ENCODE data around the gene LYST.

DNA sequence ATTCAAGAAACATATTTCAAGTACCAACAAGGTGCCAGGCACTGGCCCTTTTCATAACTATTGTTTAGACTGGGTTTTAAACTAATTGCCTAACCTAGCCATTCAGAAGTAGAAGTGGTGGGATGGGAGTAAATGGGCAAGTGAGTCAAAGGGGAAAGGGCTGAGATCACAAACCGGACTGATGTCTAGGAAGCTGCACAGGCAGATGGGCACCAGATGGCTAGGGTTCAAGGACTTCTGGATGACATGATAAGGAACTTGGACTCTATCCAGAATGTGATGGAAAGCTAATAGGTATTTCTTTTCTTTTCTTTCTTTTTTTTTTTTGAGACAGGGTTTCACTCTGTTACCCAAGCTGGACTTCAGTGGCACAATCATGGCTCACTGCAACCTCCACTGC lies 46.6 kb downstream of the LYST start:
- TF ChIP-seq EZH2phosphoT487 (conservative IDR thresholded peaks at IDR 0.05; ENCODE audit: low read length): no peak
- TF ChIP-seq, protein P1, sequence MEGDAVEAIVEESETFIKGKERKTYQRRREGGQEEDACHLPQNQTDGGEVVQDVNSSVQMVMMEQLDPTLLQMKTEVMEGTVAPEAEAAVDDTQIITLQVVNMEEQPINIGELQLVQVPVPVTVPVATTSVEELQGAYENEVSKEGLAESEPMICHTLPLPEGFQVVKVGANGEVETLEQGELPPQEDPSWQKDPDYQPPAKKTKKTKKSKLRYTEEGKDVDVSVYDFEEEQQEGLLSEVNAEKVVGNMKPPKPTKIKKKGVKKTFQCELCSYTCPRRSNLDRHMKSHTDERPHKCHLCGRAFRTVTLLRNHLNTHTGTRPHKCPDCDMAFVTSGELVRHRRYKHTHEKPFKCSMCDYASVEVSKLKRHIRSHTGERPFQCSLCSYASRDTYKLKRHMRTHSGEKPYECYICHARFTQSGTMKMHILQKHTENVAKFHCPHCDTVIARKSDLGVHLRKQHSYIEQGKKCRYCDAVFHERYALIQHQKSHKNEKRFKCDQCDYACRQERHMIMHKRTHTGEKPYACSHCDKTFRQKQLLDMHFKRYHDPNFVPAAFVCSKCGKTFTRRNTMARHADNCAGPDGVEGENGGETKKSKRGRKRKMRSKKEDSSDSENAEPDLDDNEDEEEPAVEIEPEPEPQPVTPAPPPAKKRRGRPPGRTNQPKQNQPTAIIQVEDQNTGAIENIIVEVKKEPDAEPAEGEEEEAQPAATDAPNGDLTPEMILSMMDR (IDR thresholded peaks at IDR 0.05; ENCODE audit: insufficient read depth, low read length, poor library complexity, severe bottlenecking): no peak
